Ascending aorta (tissue), 2 donors: ENCODE data around the gene SMIM31. TPM values are rescaled to one million over a fixed set of nuclear protein-coding genes. Genes with fewer than 3 reads are reported as not detected.

Experiments
- DNase-seq, 2 donors: peaks; one replicate each; pipeline ENCODE4 v3.0.0-alpha.2; 2019; ENCODE audit warnings: low spot score in 2 of 2
- H3K27ac ChIP-seq, 2 donors: fragments of 200-600 bp; sonication (generic); one replicate each; pipeline ENCODE4 v1.5.1; 2016 to 2017; ENCODE audit warnings: mild to moderate bottlenecking in 1 of 2
- H3K27me3 ChIP-seq: fragments of 200-600 bp; sonication (generic); one replicate; pipeline ENCODE4 v1.5.1; 2017
- H3K36me3 ChIP-seq, 2 donors: fragments of 200-600 bp; sonication (generic); one replicate each; pipeline ENCODE4 v1.5.1; 2016
- H3K4me1 ChIP-seq, 2 donors: fragments of 200-600 bp; sonication (generic); one replicate each; pipeline ENCODE4 v1.5.1; 2016 to 2017; ENCODE audit warnings: mild to moderate bottlenecking in 1 of 2
- H3K4me3 ChIP-seq, 2 donors: fragments of 200-600 bp; sonication (generic); one replicate each; pipeline ENCODE4 v1.5.1; 2016 to 2017; ENCODE audit warnings: mild to moderate bottlenecking in 1 of 2
- H3K9me3 ChIP-seq, 2 donors: fragments of 200-600 bp; sonication (generic); one replicate each; pipeline ENCODE4 v1.5.1; 2016
- intact Hi-C: fragments of 100-400 bp; cut with DNase I; formaldehyde crosslinking; loops from one replicate; pipeline ENCODE4 v1.15.1; 2023
- total RNA-seq: library from RNA; depleted of rRNA; stranded (reverse); fragments of >200 nt; gene quantifications from one replicate; pipeline ENCODE4 v1.1.0, GENCODE V29; 2016
- TF ChIP-seq, protein P1 (sequence below), 3 experiments: fragments of 200-600 bp in 2 of 3; fragments of 450-650 bp in 1 of 3; sonication (generic) in 2 of 3; IDR thresholded peaks; one replicate each; pipeline ENCODE4 v1.5.1; 2016 to 2019; ENCODE audit warnings: antibody characterized with exemption in 3 of 3, mild to moderate bottlenecking in 1 of 3, moderate library complexity in 1 of 3

The SMIM31 gene
- total RNA-seq, 1 donor from 2014 or later: not detected

DNA sequence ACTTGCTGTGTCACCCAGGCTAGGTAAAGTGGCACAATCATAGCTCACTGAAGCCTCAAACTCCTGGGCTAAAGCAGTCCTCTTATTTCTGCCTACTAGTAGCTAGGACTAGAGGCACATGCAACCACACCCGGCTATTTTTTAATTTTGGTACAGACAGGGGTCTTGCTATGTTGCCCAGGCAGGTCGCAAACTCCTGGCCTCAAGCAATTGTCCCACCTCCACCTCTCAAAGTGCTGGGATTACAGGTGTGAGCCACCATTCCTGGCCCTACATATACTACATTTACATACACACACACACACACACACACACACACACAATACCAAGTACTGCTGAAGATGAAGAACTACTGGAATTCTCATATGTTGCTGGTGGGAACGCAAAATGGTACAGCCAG, 26.9 kb downstream of the SMIM31 start:
- H3K9me3 ChIP-seq: no peaks in the 10 kb centered on the region
- intact Hi-C loops: no loop called here

DNA sequence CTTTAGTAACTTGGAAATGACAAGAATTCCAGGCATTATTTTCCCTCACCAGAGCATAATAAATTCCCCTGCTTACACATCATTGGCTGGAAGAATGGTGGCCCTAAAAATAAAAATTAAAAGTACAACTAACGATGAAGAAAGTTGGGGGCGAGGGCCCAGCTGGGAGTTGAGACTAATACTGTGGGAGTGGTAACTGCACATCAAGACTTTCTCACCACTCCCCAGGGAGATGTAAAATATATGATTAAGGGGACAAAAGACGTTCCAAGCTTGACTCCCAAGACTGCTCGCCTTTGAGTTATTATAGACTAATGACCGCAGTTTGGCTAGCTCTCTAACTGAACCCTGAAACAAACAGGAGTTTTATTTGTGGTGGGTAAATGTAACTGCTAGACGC, 30.0 kb downstream of the SMIM31 start:
- TF ChIP-seq, protein P1, sequence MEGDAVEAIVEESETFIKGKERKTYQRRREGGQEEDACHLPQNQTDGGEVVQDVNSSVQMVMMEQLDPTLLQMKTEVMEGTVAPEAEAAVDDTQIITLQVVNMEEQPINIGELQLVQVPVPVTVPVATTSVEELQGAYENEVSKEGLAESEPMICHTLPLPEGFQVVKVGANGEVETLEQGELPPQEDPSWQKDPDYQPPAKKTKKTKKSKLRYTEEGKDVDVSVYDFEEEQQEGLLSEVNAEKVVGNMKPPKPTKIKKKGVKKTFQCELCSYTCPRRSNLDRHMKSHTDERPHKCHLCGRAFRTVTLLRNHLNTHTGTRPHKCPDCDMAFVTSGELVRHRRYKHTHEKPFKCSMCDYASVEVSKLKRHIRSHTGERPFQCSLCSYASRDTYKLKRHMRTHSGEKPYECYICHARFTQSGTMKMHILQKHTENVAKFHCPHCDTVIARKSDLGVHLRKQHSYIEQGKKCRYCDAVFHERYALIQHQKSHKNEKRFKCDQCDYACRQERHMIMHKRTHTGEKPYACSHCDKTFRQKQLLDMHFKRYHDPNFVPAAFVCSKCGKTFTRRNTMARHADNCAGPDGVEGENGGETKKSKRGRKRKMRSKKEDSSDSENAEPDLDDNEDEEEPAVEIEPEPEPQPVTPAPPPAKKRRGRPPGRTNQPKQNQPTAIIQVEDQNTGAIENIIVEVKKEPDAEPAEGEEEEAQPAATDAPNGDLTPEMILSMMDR (IDR thresholded peaks at IDR 0.05): no peak
- H3K9me3 ChIP-seq: no peaks in the 10 kb centered on the region
- intact Hi-C loops: no loop called here
- DNase-seq: no peak
- no peaks in the 10 kb centered on the region for H3K4me1 ChIP-seq
- H3K36me3 ChIP-seq: no peaks in the 10 kb centered on the region
- no peaks in the 10 kb centered on the region for H3K27me3 ChIP-seq
- no peak overlapping the region for H3K4me3 ChIP-seq
- no peak overlapping the region for H3K27ac ChIP-seq

More for the DNA sequence above, 26.9 kb downstream of the SMIM31 start:
- TF ChIP-seq, protein P1 (IDR thresholded peaks at IDR 0.05): no peak
- Histone ChIP-seq H3K4me3 (no peak overlapping the region), H3K36me3 (no peaks in the 10 kb centered on the region), H3K27me3 (no peaks in the 10 kb centered on the region), H3K4me1 (no peaks in the 10 kb centered on the region), H3K27ac (no peak overlapping the region)
- DNase-seq: no peak

DNA sequence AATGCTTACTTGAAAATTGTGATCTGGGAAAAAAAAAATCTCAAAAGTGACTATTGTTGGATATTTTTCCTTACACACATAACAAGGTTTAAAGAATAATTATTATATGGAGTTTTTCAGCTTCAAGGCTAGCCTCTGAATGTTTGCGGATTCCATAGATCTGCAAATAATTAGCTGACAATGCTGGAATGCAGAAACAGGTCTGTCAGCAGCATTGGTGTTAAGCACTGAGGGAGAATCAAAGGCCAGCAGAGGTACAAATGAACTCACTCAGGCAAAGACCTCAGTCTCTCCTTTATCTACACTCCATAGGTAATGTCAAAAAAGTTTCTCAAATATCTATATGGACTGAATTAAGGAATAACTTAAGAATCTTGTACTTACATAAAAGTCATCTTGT, 35.1 kb downstream of the SMIM31 start:
- H3K9me3 ChIP-seq: no peaks in the 10 kb centered on the region
- no peaks in the 10 kb centered on the region for H3K4me1 ChIP-seq
- H3K27me3 ChIP-seq: no peaks in the 10 kb centered on the region
- intact Hi-C loops: no loop called here
- H3K36me3 ChIP-seq: no peaks in the 10 kb centered on the region
- H3K4me3 ChIP-seq: no peak overlapping the region
- no peak overlapping the region for H3K27ac ChIP-seq
- TF ChIP-seq, protein P1 (IDR thresholded peaks at IDR 0.05): no peak
- no peak for DNase-seq

DNA sequence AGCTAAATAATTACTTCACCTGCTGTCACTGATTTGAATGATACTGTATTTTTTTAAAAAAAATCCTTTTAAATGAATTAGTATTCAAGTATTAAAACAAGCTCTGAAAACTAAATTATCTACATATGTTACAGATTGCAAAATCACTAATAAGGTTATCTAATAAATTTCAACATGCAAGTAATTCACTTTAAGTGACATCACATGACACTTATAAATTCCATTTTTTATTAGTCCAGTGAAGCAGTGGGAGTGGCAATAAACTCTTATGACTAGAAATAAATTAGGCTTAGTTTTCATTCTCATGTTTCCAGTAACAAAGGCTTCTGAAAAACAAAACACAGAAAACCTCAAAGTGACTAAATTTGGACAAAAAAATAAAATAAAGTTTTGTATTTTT, 36.3 kb downstream of the SMIM31 start:
- no peaks in the 10 kb centered on the region for H3K9me3 ChIP-seq
- H3K4me1 ChIP-seq: no peaks in the 10 kb centered on the region
- H3K4me3 ChIP-seq: no peak overlapping the region
- no peaks in the 10 kb centered on the region for H3K27me3 ChIP-seq
- no peak for DNase-seq
- no peak overlapping the region for H3K27ac ChIP-seq
- no peaks in the 10 kb centered on the region for H3K36me3 ChIP-seq
- TF ChIP-seq, protein P1 (IDR thresholded peaks at IDR 0.05): no peak
- intact Hi-C loops: no loop called here

DNA sequence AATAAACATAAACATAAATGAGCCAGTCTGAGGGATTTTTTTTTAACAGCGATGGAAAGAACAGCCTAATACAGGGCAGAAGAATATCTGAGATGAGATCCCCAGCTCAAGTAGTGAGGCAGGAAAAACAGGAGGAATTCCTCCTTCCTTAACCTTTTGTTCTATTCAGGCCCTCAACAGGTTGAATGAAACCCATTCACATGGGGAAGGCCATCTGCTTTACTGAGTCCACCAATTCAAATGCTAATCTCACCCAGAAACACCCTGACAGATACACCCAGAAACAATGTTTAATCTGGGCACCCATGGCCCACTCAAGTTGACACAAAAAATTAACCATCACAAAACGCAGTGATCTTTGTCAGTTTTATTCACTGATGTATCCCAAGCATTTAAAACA, 45.5 kb downstream of the SMIM31 start:
- H3K27ac ChIP-seq: no peak overlapping the region
- no peaks in the 10 kb centered on the region for H3K4me1 ChIP-seq
- no peak for DNase-seq
- H3K4me3 ChIP-seq: no peak overlapping the region
- no peaks in the 10 kb centered on the region for H3K9me3 ChIP-seq
- H3K27me3 ChIP-seq: no peaks in the 10 kb centered on the region
- TF ChIP-seq, protein P1 (IDR thresholded peaks at IDR 0.05): no peak
- H3K36me3 ChIP-seq: no peaks in the 10 kb centered on the region
- intact Hi-C loops: no loop called here

DNA sequence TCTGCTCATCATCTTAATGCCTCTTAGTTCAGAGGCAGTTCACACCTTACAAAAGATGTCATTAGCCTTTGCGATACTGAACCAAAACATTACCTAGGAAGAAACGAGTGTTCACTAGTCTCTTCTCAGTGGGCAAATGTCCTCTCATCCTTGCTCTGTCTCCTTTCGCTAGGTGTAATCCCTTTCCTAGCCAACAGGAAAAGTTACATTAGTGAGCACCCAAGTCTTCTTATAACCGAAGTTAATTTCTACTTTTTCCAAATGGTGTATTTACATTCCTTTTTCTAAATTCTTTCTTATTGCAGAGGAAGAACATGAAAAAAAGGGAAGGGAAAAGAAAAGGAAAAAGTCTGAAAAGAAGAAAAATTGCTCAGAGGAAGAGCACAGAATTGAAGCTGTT, 46.9 kb downstream of the SMIM31 start:
- intact Hi-C loops: no loop called here
- no peak overlapping the region for H3K27ac ChIP-seq
- no peak overlapping the region for H3K4me3 ChIP-seq

More for the DNA sequence above, 46.9 kb downstream of the SMIM31 start:
- no peak for DNase-seq
- Histone ChIP-seq H3K4me1 (no peaks in the 10 kb centered on the region), H3K27me3 (no peaks in the 10 kb centered on the region), H3K9me3 (no peaks in the 10 kb centered on the region), H3K36me3 (no peaks in the 10 kb centered on the region)
- TF ChIP-seq, protein P1 (IDR thresholded peaks at IDR 0.05): no peak
